HFFc6 (cell line): ENCODE data around the gene RAB19. TPM values are rescaled to one million over a fixed set of nuclear protein-coding genes. Genes with fewer than 3 reads are reported as not detected.
"Not testable (repeated sequence)": the region's sequence is repeated elsewhere in the genome, so short reads cannot be mapped to it uniquely, and the experiment has no call there.

ENCODE experiments used
- DNase-seq: peaks from one replicate; pipeline ENCODE4 v3.0.0-alpha.2; 2018
- H3K27ac Mint-ChIP-seq: 2 replicates; pipeline ENCODE4 v1.8.0; 2020; ENCODE audit warnings: mild to moderate bottlenecking, mixed read lengths
- H3K27me3 Mint-ChIP-seq: 2 replicates; pipeline ENCODE4 v1.8.0; 2021; ENCODE audit warnings: mild to moderate bottlenecking, moderate library complexity, mixed read lengths; ENCODE audit not compliant: insufficient read depth
- H3K36me3 Mint-ChIP-seq: 2 replicates; pipeline ENCODE4 v1.8.0; 2021; ENCODE audit warnings: low read depth, mixed read lengths
- H3K4me1 Mint-ChIP-seq: 2 replicates; pipeline ENCODE4 v1.8.0; 2020; ENCODE audit warnings: low read depth, mixed read lengths
- H3K4me3 Mint-ChIP-seq: 2 replicates; pipeline ENCODE4 v1.8.0; 2020; ENCODE audit warnings: mild to moderate bottlenecking, moderate library complexity, mixed read lengths
- H3K9me3 Mint-ChIP-seq: 2 replicates; pipeline ENCODE4 v1.8.0; 2020; ENCODE audit warnings: mild to moderate bottlenecking, mixed read lengths
- CTCF ChIP-seq: fragments of 200-600 bp; sonication (generic); IDR thresholded peaks from 2 replicates; pipeline ENCODE4 v1.5.0; 2021; ENCODE audit warnings: antibody characterized with exemption, mild to moderate bottlenecking
- total RNA-seq, 6 experiments: library from RNA; stranded (reverse); fragmentation: NEBNext Ultra II Directional; extraction: Animal tissue kit (Norgen Biotek cat#: 25700); gene quantifications; 2 replicates in 1 of 6; 3 replicates in 5 of 6; pipeline ENCODE4 v1.2.3, GENCODE V29; 2021

Gene RAB19
- total RNA-seq, 6 experiments from 2014 or later: not detected

GRCh38 chr7:140404565-140405065 lies 757 bp downstream of the RAB19 start:
- DNase-seq: no peak
- H3K27ac Mint-ChIP-seq: no peak overlapping the region
- H3K36me3 Mint-ChIP-seq: no peaks in the 10 kb centered on the region
- H3K4me1 Mint-ChIP-seq: peaks cover 18% of the 10 kb centered on the region
- no peaks in the 10 kb centered on the region for H3K9me3 Mint-ChIP-seq
- no peak overlapping the region for H3K4me3 Mint-ChIP-seq
- TF ChIP-seq CTCF: no peak
- H3K27me3 Mint-ChIP-seq: peaks cover 23% of the 10 kb centered on the region

DNA sequence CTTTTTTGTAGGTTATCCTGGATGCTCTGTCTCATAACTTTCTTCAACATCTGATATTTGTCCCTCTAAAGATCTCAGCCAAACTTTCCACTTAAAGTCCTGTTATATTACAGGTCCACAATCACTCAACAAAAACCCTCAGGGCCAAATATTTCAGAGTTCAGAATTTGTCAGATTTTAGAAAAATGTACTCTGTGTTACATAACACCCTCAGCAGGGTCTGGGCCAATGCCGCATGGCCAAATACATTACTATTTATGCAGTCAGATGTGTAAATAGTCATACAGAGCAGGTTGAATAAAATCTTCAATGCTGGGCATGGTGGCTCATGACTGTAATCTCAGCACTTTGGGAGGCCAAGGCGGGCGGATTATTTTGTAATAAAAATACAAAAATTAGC lies 11.5 kb downstream of the RAB19 start:
- H3K9me3 Mint-ChIP-seq: no peaks in the 10 kb centered on the region
- no peak overlapping the region for H3K27ac Mint-ChIP-seq
- no peaks in the 10 kb centered on the region for H3K4me1 Mint-ChIP-seq
- no peak overlapping the region for H3K4me3 Mint-ChIP-seq
- peaks cover 48% of the 10 kb centered on the region for H3K27me3 Mint-ChIP-seq
- no peaks in the 10 kb centered on the region for H3K36me3 Mint-ChIP-seq
- no peak for DNase-seq
- TF ChIP-seq CTCF: no peak

DNA sequence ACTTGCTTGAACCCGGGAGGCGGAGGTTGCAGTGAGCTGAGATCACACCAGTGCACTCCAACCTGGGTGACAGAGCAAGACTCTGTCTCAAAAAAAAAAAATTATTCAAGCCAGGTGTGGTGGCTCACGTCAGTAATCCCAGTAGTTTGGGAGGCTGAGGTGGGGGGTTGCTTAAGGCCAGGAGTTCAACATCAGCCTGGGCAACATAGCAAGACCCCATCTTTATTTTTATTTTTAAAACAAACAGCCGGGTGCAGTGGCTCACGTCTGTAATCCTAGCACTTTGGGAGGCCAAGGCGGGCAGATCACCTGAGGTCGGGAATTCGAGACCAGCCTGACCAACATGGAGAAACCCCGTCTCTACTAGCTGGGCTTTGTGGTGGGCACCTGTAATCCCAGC lies 12.0 kb downstream of the RAB19 start:
- peaks cover 46% of the 10 kb centered on the region for H3K27me3 Mint-ChIP-seq
- H3K36me3 Mint-ChIP-seq, H3K27ac Mint-ChIP-seq, H3K4me3 Mint-ChIP-seq, H3K9me3 Mint-ChIP-seq, DNase-seq, H3K4me1 Mint-ChIP-seq: not testable (repeated sequence)

DNA sequence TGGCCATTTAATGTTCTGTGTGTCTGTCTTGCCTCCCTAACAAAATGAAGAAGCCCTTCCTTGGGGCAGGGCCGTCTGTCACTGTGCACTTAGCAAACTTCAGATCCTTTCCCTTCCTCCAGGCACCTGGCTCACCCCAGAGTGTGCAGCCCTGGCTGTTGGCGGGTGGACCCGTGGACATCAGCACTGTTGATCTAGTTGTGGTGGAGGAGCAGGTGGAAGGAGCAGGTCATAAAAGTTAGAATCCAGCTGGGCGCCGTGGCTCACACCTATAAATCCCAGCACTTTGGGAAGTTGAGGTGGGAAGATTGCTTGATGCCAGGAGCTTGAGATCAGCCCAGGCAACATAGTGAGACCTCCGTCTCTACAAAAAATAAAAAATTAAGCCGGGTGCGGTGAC lies 12.7 kb downstream of the RAB19 start:
- Mint-ChIP-seq H3K4me3 (no peak overlapping the region), H3K27ac (no peak overlapping the region), H3K36me3 (no peaks in the 10 kb centered on the region), H3K9me3 (no peaks in the 10 kb centered on the region), H3K4me1 (no peaks in the 10 kb centered on the region), H3K27me3 (peaks cover 46% of the 10 kb centered on the region)
- no peak for DNase-seq
- TF ChIP-seq CTCF: no peak

GRCh38 chr7:140417456-140418155 lies 13.7 kb downstream of the RAB19 start:
- H3K4me1 Mint-ChIP-seq: no peaks in the 10 kb centered on the region
- H3K4me3 Mint-ChIP-seq: no peak overlapping the region
- DNase-seq: no peak
- no peak overlapping the region for H3K27ac Mint-ChIP-seq
- H3K27me3 Mint-ChIP-seq: peaks cover 46% of the 10 kb centered on the region
- no peaks in the 10 kb centered on the region for H3K36me3 Mint-ChIP-seq
- H3K9me3 Mint-ChIP-seq: no peaks in the 10 kb centered on the region
- TF ChIP-seq CTCF: no peak

- not testable (repeated sequence) for H3K27ac Mint-ChIP-seq, DNase-seq, H3K36me3 Mint-ChIP-seq, H3K4me3 Mint-ChIP-seq, H3K4me1 Mint-ChIP-seq, H3K9me3 Mint-ChIP-seq
- peaks cover 45% of the 10 kb centered on the region for H3K27me3 Mint-ChIP-seq
Measured at GRCh38 chr7:140418156-140418472, 14.3 kb downstream of the RAB19 start.

- Mint-ChIP-seq H3K4me3 (no peak overlapping the region), H3K9me3 (no peaks in the 10 kb centered on the region), H3K27ac (no peak overlapping the region), H3K4me1 (no peaks in the 10 kb centered on the region), H3K27me3 (peaks cover 46% of the 10 kb centered on the region), H3K36me3 (no peaks in the 10 kb centered on the region)
- DNase-seq: no peak
- TF ChIP-seq CTCF: no peak
Measured at GRCh38 chr7:140418653-140419052, 14.8 kb downstream of the RAB19 start.
